HEK293 (cell line): ENCODE results near the gene FASLG.

Experiments
- CTCF ChIA-PET: fragments of 350-600 bp; formaldehyde crosslinking; extraction: SDS; loops from one replicate; lab custom pipeline; 2021; ENCODE audit warnings: antibody characterized with exemption; lab: Yijun Ruan, JAX
- POLR2A ChIA-PET: fragments of 300-600 bp; formaldehyde crosslinking; extraction: SDS; loops from one replicate; lab custom pipeline; 2020; ENCODE audit warnings: antibody characterized with exemption, inconsistent platforms; lab: Yijun Ruan, JAX
- H3K27ac ChIP-seq: fragments of 200-500 bp; sonication (Bioruptor generic); 2 replicates; pipeline ENCODE4 v1.5.1; 2014; ENCODE audit warnings: low read depth, low read length, control low read depth, inconsistent platforms; ENCODE audit errors: extremely low read depth
- H3K36me3 ChIP-seq, 2 experiments: fragments of 200-500 bp in 1 of 2; sonication (Bioruptor generic) in 1 of 2; 1 replicate in 1 of 2; 2 replicates in 1 of 2; pipeline ENCODE4 v1.5.1; 2014 to 2017; ENCODE audit warnings: inconsistent platforms in 2 of 2, low read length in 2 of 2; ENCODE audit not compliant: control insufficient read depth in 2 of 2, insufficient read depth in 1 of 2
- H3K4me1 ChIP-seq: fragments of 200-500 bp; sonication (Bioruptor generic); 2 replicates; pipeline ENCODE4 v1.5.1; 2014; ENCODE audit warnings: mild to moderate bottlenecking, low read length, inconsistent platforms; ENCODE audit not compliant: control insufficient read depth, insufficient read depth
- H3K4me3 ChIP-seq: 2 replicates; pipeline ENCODE4 v1.5.1; 2011; ENCODE audit warnings: low read depth, mild to moderate bottlenecking, control low read depth, low read length, moderate library complexity
- H3K9me3 ChIP-seq: fragments of 200-500 bp; sonication (Bioruptor generic); 2 replicates; pipeline ENCODE4 v1.5.1; 2014; ENCODE audit warnings: low read depth, low read length, inconsistent platforms; ENCODE audit not compliant: control insufficient read depth, insufficient read depth
- MYNN ChIP-seq: fragments of 450-650 bp; formaldehyde crosslinking; IDR thresholded peaks from 2 replicates; pipeline ENCODE4 v1.5.1; 2016; ENCODE audit warnings: missing biosample characterization, missing genetic modification characterization, borderline replicate concordance
- PATZ1 ChIP-seq: fragments of 450-650 bp; formaldehyde crosslinking; IDR thresholded peaks from 2 replicates; pipeline ENCODE4 v1.5.1; 2016; ENCODE audit warnings: missing biosample characterization, missing genetic modification characterization
- SALL2 ChIP-seq: fragments of 450-650 bp; formaldehyde crosslinking; IDR thresholded peaks from 2 replicates; pipeline ENCODE4 v1.5.0; 2017; ENCODE audit warnings: missing biosample characterization, mild to moderate bottlenecking, missing genetic modification characterization, borderline replicate concordance
- YY1 ChIP-seq: fragments of 450-650 bp; formaldehyde crosslinking; IDR thresholded peaks from 2 replicates; pipeline ENCODE4 v1.5.1; 2018; ENCODE audit warnings: missing biosample characterization, missing genetic modification characterization
- ZBTB20 ChIP-seq: fragments of 450-650 bp; formaldehyde crosslinking; IDR thresholded peaks from 2 replicates; pipeline ENCODE4 v1.5.1; 2016; ENCODE audit warnings: missing biosample characterization, missing genetic modification characterization
- ZNF121 ChIP-seq: fragments of 450-650 bp; formaldehyde crosslinking; IDR thresholded peaks from 2 replicates; pipeline ENCODE4 v1.5.1; 2016; ENCODE audit warnings: missing biosample characterization, missing genetic modification characterization
- ZNF140 ChIP-seq: fragments of 450-650 bp; formaldehyde crosslinking; IDR thresholded peaks from 2 replicates; pipeline ENCODE4 v1.5.1; 2016; ENCODE audit warnings: missing biosample characterization, missing genetic modification characterization
- ZNF211 ChIP-seq: fragments of 450-650 bp; formaldehyde crosslinking; IDR thresholded peaks from 2 replicates; pipeline ENCODE4 v1.5.1; 2016; ENCODE audit warnings: low read depth, missing biosample characterization, missing genetic modification characterization
- ZNF214 ChIP-seq: fragments of 450-650 bp; formaldehyde crosslinking; IDR thresholded peaks from 2 replicates; pipeline ENCODE4 v1.5.1; 2017; ENCODE audit warnings: missing biosample characterization, mild to moderate bottlenecking, missing genetic modification characterization, borderline replicate concordance
- ZNF335 ChIP-seq: fragments of 450-650 bp; formaldehyde crosslinking; conservative IDR thresholded peaks from 2 replicates; pipeline ENCODE4 v1.5.1; 2016; ENCODE audit warnings: missing biosample characterization, missing genetic modification characterization
- ZNF423 ChIP-seq: fragments of 450-650 bp; formaldehyde crosslinking; IDR thresholded peaks from 2 replicates; pipeline ENCODE4 v1.5.1; 2016; ENCODE audit warnings: missing biosample characterization, missing genetic modification characterization
- ZNF433 ChIP-seq: fragments of 450-650 bp; formaldehyde crosslinking; IDR thresholded peaks from 2 replicates; pipeline ENCODE4 v1.5.1; 2016; ENCODE audit warnings: missing biosample characterization, missing genetic modification characterization, low read depth
- ZNF555 ChIP-seq: fragments of 450-650 bp; formaldehyde crosslinking; conservative IDR thresholded peaks from 2 replicates; pipeline ENCODE4 v1.5.1; 2017; ENCODE audit warnings: missing biosample characterization, mild to moderate bottlenecking, missing genetic modification characterization, inconsistent platforms
- ZNF561 ChIP-seq: fragments of 450-650 bp; IDR thresholded peaks from 2 replicates; pipeline ENCODE4 v1.5.1; 2018; ENCODE audit warnings: missing biosample characterization, missing genetic modification characterization, borderline replicate concordance
- ZNF623 ChIP-seq: fragments of 450-650 bp; formaldehyde crosslinking; IDR thresholded peaks from 2 replicates; pipeline ENCODE4 v1.5.1; 2016; ENCODE audit warnings: missing biosample characterization, missing genetic modification characterization
- ZNF670 ChIP-seq: fragments of 450-650 bp; formaldehyde crosslinking; IDR thresholded peaks from 2 replicates; pipeline ENCODE4 v1.5.1; 2016; ENCODE audit warnings: missing biosample characterization, missing genetic modification characterization, low read depth
- ZNF707 ChIP-seq: fragments of 450-650 bp; formaldehyde crosslinking; IDR thresholded peaks from 2 replicates; pipeline ENCODE4 v1.5.1; 2016; ENCODE audit warnings: missing biosample characterization, missing genetic modification characterization
- ZNF768 ChIP-seq: fragments of 450-650 bp; formaldehyde crosslinking; IDR thresholded peaks from 2 replicates; pipeline ENCODE4 v1.5.1; 2018; ENCODE audit warnings: missing biosample characterization, mild to moderate bottlenecking, missing genetic modification characterization
- TF ChIP-seq, protein P1 (sequence below): fragments of 450-650 bp; formaldehyde crosslinking; IDR thresholded peaks from 2 replicates; pipeline ENCODE4 v1.5.1; 2016; ENCODE audit warnings: missing biosample characterization, missing genetic modification characterization, borderline replicate concordance
- TF ChIP-seq, protein P2 (sequence below): fragments of 450-650 bp; formaldehyde crosslinking; IDR thresholded peaks from 2 replicates; pipeline ENCODE4 v1.5.1; 2016; ENCODE audit warnings: missing biosample characterization, missing genetic modification characterization, borderline replicate concordance

The FASLG gene

GRCh38 chr1:172647110-172647564 lies 11.8 kb upstream of the FASLG start:
- H3K36me3 ChIP-seq = no peaks in the 10 kb centered on the region
- H3K4me1 ChIP-seq = 0 out of 2 replicates have a peak, but pooled peaks cover 3% of the 10 kb centered on the region
- POLR2A ChIA-PET = no interaction called here
- no peak for TF ChIP-seq ZNF214 (tag by site-specific recombination)
- no peaks in the 10 kb centered on the region for H3K9me3 ChIP-seq
- CTCF ChIA-PET = no interaction called here
- no peak overlapping the region for H3K27ac ChIP-seq
- no peak overlapping the region for H3K4me3 ChIP-seq

DNA sequence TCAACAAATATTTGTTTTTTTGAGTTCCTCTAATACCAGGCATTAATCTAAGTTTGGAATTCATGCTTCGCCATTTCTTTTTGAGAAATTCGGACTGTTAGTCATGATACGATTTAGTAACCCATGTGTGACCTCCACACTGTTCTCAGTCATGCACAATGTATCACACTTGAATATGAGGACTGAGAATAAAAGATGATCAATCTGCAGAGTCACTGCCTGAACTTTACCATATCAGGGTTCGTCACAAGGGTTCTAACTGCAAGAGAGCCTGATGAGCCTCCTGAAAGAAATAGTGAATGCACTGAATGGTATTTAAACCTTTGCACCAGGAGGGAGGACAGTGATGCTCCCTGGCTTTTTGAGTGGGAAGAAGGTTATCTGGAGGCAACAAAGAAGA lies 10.9 kb upstream of the FASLG start:
- TF ChIP-seq ZBTB20 = no peak
- no peak for TF ChIP-seq ZNF423
- no peak for TF ChIP-seq ZNF335
- no peak for TF ChIP-seq YY1 (tag by site-specific recombination)
- TF ChIP-seq ZNF670 (tag by site-specific recombination) = no peak
- no peak for TF ChIP-seq ZNF768 (tag by site-specific recombination)
- TF ChIP-seq ZNF211 (tag by site-specific recombination) = no peak
- TF ChIP-seq, protein P1, sequence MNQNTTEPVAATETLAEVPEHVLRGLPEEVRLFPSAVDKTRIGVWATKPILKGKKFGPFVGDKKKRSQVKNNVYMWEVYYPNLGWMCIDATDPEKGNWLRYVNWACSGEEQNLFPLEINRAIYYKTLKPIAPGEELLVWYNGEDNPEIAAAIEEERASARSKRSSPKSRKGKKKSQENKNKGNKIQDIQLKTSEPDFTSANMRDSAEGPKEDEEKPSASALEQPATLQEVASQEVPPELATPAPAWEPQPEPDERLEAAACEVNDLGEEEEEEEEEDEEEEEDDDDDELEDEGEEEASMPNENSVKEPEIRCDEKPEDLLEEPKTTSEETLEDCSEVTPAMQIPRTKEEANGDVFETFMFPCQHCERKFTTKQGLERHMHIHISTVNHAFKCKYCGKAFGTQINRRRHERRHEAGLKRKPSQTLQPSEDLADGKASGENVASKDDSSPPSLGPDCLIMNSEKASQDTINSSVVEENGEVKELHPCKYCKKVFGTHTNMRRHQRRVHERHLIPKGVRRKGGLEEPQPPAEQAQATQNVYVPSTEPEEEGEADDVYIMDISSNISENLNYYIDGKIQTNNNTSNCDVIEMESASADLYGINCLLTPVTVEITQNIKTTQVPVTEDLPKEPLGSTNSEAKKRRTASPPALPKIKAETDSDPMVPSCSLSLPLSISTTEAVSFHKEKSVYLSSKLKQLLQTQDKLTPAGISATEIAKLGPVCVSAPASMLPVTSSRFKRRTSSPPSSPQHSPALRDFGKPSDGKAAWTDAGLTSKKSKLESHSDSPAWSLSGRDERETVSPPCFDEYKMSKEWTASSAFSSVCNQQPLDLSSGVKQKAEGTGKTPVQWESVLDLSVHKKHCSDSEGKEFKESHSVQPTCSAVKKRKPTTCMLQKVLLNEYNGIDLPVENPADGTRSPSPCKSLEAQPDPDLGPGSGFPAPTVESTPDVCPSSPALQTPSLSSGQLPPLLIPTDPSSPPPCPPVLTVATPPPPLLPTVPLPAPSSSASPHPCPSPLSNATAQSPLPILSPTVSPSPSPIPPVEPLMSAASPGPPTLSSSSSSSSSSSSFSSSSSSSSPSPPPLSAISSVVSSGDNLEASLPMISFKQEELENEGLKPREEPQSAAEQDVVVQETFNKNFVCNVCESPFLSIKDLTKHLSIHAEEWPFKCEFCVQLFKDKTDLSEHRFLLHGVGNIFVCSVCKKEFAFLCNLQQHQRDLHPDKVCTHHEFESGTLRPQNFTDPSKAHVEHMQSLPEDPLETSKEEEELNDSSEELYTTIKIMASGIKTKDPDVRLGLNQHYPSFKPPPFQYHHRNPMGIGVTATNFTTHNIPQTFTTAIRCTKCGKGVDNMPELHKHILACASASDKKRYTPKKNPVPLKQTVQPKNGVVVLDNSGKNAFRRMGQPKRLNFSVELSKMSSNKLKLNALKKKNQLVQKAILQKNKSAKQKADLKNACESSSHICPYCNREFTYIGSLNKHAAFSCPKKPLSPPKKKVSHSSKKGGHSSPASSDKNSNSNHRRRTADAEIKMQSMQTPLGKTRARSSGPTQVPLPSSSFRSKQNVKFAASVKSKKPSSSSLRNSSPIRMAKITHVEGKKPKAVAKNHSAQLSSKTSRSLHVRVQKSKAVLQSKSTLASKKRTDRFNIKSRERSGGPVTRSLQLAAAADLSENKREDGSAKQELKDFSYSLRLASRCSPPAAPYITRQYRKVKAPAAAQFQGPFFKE (tag by site-specific recombination) = no peak
- TF ChIP-seq ZNF121 (tag by site-specific recombination) = no peak
- TF ChIP-seq ZNF561 (tag by site-specific recombination) = no peak
- TF ChIP-seq SALL2 (tag by site-specific recombination) = no peak
- TF ChIP-seq ZNF433 = no peak
- CTCF ChIA-PET = no interaction called here

DNA sequence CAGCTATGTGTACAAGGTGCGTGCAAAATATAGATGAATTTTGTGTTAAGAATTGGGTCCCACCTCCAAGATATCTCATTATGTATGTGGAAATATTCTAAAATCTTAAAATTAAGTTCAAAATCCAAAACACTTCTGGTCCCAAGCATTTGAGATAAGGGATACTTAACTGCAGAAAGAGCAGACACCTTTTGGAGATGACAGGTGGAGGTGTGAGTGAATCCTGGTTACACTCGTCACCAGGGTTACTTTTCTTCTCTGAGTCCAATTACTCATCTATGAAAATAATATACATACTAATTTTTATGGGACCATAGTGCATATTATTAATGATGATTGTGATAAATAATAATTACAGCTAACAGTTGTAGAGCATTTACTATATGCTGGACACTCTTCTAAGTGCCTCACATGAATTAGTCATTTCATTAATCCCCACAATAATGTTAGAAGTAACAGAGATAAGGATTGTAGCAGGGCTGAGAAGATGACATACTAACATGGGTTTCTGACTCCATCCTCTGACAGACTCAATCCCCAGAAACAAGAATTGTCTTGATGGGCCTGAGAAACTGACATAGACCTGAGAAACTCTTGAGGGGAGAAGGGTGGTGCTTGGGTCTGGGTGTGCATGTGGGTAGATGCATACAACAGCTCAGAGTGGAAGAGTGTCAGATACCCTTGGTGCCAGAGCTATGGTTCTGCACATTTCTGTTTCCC lies 8.3 kb upstream of the FASLG start:
- no peak overlapping the region for H3K4me3 ChIP-seq
- ChIA-PET POLR2A (no interaction called here), CTCF (interaction anchor here (0.7 to 1.1 kb wide), 2 partner anchors 25 to 139 kb away, joined by 3 to 5 read pairs; no protein-coding TSS in a partner anchor)
- H3K4me1 ChIP-seq = no peaks in the 10 kb centered on the region
- H3K36me3 ChIP-seq = no peaks in the 10 kb centered on the region
- no peaks in the 10 kb centered on the region for H3K9me3 ChIP-seq
- H3K27ac ChIP-seq = no peak overlapping the region
- TF ChIP-seq ZNF140 (tag by site-specific recombination) = no peak
- no peak for TF ChIP-seq ZNF623 (tag by site-specific recombination)
- TF ChIP-seq PATZ1 (tag by site-specific recombination) = no peak
- TF ChIP-seq, protein P2, sequence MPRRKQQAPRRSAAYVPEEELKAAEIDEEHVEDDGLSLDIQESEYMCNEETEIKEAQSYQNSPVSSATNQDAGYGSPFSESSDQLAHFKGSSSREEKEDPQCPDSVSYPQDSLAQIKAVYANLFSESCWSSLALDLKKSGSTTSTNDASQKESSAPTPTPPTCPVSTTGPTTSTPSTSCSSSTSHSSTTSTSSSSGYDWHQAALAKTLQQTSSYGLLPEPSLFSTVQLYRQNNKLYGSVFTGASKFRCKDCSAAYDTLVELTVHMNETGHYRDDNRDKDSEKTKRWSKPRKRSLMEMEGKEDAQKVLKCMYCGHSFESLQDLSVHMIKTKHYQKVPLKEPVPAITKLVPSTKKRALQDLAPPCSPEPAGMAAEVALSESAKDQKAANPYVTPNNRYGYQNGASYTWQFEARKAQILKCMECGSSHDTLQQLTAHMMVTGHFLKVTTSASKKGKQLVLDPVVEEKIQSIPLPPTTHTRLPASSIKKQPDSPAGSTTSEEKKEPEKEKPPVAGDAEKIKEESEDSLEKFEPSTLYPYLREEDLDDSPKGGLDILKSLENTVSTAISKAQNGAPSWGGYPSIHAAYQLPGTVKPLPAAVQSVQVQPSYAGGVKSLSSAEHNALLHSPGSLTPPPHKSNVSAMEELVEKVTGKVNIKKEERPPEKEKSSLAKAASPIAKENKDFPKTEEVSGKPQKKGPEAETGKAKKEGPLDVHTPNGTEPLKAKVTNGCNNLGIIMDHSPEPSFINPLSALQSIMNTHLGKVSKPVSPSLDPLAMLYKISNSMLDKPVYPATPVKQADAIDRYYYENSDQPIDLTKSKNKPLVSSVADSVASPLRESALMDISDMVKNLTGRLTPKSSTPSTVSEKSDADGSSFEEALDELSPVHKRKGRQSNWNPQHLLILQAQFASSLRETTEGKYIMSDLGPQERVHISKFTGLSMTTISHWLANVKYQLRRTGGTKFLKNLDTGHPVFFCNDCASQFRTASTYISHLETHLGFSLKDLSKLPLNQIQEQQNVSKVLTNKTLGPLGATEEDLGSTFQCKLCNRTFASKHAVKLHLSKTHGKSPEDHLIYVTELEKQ (tag by site-specific recombination) = no peak
- no peak for TF ChIP-seq ZNF555 (tag by site-specific recombination)
- TF ChIP-seq ZNF707 (tag by site-specific recombination) = no peak
- no peak for TF ChIP-seq MYNN (tag by site-specific recombination)

More for the DNA sequence above, 10.9 kb upstream of the FASLG start:
- Histone ChIP-seq H3K27ac (no peak overlapping the region), H3K4me1 (no peaks in the 10 kb centered on the region), H3K9me3 (no peaks in the 10 kb centered on the region), H3K36me3 (no peaks in the 10 kb centered on the region), H3K4me3 (no peak overlapping the region)
- POLR2A ChIA-PET = no interaction called here
